Body of pancreas (tissue), 4 donors: Measurements from ENCODE around the gene SEZ6L.

Experiments
- CTCF ChIP-seq, 7 experiments: fragments of 450-650 bp in 4 of 7; fragments of 200-600 bp in 3 of 7; sonication (generic) in 3 of 7; IDR thresholded peaks; one replicate each; pipeline ENCODE4 v1.5.1; 2016 to 2019; ENCODE audit warnings: antibody characterized with exemption in 7 of 7
- POLR2A ChIP-seq, 3 donors: fragments of 450-650 bp; IDR thresholded peaks; one replicate each; pipeline ENCODE4 v1.6.1; 2016; ENCODE audit warnings: antibody characterized with exemption in 3 of 3, mild to moderate bottlenecking in 2 of 3

DNA sequence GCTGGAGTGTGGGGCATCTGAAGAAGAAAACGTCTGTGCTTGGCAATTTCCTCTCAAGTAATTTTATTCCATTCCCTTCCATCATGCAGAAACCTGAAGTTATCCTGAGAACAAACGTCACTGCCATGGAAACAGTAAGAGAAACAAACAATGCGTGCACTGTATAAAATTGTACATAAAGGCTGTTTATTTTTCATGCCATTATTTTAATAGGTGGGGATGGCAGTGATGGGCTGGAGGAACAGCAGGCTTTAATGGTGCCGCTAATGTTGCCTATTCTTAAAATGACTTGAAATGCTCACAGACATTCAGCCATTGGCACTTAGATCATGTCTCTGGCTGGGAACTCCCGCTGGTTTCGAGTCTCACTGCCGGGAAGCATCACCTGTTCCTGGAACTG lies 7.5 kb upstream of the SEZ6L start:
- TF ChIP-seq CTCF (IDR thresholded peaks at IDR 0.05) = no peak
- TF ChIP-seq POLR2A (IDR thresholded peaks at IDR 0.05) = no peak
